Stimulated activated CD4-positive, alpha-beta T cell treated with anti-CD3 and anti-CD28 coated beads, Interleukin-2, amount 100 ng/mL, for 4 hours (primary cell): ENCODE measurements around the gene SSTR3.

ENCODE experiments used
- DNase-seq: peaks from one replicate; pipeline ENCODE4 v3.0.0-alpha.2; 2020; ENCODE audit warnings: low read depth

Gene SSTR3

DNA sequence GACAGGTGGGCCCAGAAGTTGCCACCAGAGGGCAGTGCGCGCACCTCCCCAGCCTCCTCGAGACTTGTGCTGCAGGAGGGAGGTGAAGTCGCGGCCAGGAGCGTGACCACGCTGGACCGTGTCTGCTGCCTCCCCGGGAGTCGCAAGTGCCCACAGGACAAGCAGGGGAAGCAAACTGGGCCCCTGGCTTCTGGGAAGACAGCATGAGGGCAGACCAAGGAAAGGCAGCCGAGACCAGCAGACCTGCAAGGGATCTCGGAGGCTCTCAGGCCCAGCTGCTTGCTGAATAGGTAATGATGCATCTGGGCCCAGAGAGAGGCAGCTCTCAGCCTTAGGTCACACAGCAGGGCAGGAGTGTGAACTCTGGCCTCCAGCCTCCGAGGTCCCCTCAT, 45.6 kb downstream of the SSTR3 start:
- DNase-seq = peak; percentile 67

DNA sequence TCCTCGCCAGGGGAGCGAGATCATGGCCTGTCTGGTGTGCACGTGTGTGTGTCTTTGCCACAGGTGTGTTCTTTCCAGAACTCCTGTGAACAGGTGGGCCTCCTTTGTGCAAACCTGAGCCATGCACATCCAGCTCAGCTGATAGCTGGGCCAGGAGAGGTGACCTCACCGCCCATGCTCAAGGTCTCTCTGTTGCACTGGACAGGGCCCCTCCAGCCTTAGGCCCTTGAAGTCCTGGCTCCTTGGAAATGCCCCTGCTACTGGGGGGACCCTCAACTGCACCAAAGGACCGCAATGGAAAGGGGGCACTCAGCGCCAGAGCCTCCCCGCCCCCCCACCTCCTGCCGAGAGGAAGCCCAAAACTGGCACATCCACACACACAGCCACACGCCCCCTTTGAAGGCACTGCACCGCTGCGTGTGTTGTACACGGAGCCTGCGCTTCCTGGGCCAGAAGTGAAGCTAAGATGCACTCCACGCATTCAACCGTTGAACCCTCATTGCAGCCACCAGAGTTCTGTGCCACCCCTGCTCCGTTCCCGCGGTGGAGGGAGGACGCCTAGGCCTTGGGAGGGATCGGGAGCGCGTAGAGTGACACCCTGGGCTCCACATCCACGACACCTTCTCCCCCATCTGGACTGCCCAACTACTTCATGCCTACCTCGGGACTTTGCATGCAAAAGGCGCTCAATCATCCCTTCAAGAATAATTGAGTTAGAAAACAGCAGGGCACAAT, 46.2 kb downstream of the SSTR3 start:
- DNase-seq = no peak

- no peak for DNase-seq
Measured at GRCh38 chr22:37165066-37165465, 47.2 kb downstream of the SSTR3 start.

GRCh38 chr22:37164505-37164887, 47.8 kb downstream of the SSTR3 start:
- DNase-seq = no peak

- no peak for DNase-seq
Measured at GRCh38 chr22:37163575-37164504, 48.4 kb downstream of the SSTR3 start.

- DNase-seq = no peak
Measured at GRCh38 chr22:37163096-37163489, 49.2 kb downstream of the SSTR3 start.

DNA sequence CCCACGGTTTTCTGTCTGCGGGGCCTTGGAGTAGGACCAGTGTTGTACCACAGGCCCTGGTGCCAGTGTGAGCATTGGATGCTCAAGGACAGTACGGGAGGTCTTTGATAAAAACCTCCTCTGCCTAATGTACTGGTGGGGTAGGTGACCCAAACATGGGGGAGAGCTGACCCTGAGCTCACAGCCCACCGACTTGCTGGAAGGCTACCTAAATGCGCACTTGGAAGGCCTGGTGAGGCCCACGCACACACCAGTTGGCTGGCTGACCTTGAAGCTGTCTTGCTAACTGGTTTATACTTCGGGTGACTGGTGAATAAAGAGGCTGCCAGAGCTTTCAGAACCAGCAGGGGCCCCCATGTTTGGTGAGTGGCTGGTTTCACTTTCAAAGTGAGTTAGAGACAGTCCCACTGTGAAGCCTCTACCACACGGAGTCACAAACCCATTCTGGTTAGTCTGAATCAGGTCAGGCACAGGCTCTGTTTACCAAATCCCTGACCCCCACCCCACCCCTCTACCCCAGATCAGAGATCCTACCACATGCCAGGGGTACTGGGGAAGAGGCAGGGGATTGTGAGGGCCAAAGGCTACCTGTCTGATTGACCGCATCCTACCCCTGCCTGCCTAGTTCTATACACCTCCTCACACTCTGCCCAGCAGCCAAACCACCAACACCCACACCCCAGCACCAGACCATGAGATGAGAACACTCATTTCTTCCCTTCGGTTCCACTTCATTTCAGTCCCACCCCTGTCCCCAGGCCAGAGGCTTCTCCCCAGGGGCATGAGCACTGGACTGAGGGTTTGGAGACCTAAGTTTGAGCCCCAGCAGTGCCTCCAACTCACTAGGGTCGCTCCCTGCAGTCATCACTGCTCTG, 49.8 kb downstream of the SSTR3 start:
- peak; percentile 55 for DNase-seq

GRCh38 chr22:37161443-37161842, 50.8 kb downstream of the SSTR3 start:
- no peak for DNase-seq

- no peak for DNase-seq
Measured at GRCh38 chr22:37160027-37160426, 52.2 kb downstream of the SSTR3 start.

DNA sequence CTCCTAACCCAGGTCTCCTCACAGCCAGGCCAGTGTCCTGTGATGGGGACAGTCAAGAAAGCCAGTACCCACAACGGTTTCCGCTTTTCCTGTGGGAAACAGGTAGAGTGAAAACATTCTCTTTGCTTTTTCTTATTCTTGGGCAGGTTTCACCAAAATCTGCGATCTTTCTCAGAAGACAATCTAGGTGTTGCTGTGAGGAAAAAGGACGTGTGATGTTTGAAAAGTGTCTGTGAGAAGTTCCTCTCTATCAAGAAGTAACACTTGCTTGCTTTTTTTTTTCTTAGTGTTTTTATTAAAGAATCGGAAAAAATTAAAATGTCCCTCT, 53.4 kb downstream of the SSTR3 start:
- DNase-seq = no peak

- DNase-seq = no peak
Measured at GRCh38 chr22:37157516-37158285, 54.6 kb downstream of the SSTR3 start.

DNA sequence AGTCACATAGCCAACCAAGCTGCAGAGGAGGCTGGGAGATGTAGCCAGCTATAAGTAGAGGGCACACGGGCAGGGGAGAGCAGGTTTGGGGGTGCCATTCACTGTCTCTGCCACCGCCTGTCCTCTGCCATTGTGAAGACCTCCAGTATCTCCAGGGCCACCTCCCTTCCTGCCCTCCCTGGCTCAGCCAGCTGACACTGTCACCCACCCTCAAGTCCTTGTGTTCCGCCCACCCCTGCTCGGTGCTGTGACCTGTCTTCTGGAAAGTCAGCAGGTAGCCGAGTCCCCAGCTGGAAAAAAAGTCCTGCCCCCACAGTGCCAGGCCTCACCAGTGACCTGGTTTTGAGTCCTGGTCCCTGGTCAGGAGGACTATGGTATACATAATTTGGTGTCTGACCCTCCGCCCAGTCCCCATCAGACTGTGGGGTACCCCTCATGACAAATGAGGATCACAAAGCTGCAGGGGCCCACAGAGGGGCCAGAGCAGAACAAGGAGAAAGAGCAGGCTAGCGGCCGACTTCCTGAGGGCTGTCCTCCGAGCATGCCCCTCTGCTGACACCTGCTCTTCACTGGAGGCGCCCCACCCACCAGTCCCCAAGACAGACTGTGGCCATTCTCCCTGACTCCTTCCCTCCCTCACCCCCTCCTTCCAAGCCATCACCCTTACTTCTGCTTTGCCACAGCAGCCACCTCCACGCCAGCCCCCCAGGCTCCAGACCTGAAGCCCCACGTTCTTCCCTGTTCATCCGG, 55.4 kb downstream of the SSTR3 start:
- no peak for DNase-seq

DNA sequence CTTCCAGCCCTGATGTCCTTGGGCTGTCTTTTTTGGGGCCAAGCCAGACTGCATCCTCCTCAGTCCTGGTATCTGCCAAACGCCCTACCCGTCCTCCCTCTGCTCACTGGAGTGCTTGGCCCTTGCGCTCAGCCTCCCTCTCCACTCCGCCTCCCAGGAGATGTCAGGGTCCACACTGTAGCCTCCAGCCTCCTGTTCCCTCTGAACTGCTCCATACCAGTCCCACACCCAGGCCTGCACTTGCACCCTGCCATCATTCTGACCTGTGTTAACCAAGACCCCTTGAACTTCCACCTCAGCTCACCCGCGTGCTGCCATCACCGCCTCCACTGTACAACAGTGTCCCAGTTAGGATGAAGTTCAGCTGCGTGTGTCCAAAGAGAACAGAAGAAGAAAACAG, 56.3 kb downstream of the SSTR3 start:
- no peak for DNase-seq

- DNase-seq = no peak
Measured at GRCh38 chr22:37154925-37155712, 57.2 kb downstream of the SSTR3 start.
